KMS-11 (cell line): ENCODE results near the gene TMEM100.

Experiments used
- H2AFZ ChIP-seq: fragments of 200-600 bp; sonication (generic); 2 replicates; pipeline ENCODE4 v1.6.1; 2016; ENCODE audit warnings: antibody characterized with exemption, mixed run types, low read depth
- H3K27ac ChIP-seq: fragments of 200-600 bp; sonication (generic); 2 replicates; pipeline ENCODE4 v1.6.1; 2016; ENCODE audit warnings: mild to moderate bottlenecking, mixed run types
- H3K27me3 ChIP-seq: fragments of 200-600 bp; sonication (generic); 2 replicates; pipeline ENCODE4 v1.6.1; 2017; ENCODE audit warnings: mild to moderate bottlenecking, low read depth, mixed run types, moderate library complexity; ENCODE audit not compliant: insufficient read depth
- H3K36me3 ChIP-seq: fragments of 200-600 bp; sonication (generic); 2 replicates; pipeline ENCODE4 v1.6.1; 2017; ENCODE audit warnings: mild to moderate bottlenecking, mixed run types; ENCODE audit not compliant: insufficient read depth
- H3K4me1 ChIP-seq: fragments of 200-600 bp; sonication (generic); 2 replicates; pipeline ENCODE4 v1.6.1; 2016; ENCODE audit warnings: mild to moderate bottlenecking, low read depth, mixed run types; ENCODE audit not compliant: poor library complexity, severe bottlenecking
- H3K4me2 ChIP-seq: fragments of 200-600 bp; sonication (generic); 2 replicates; pipeline ENCODE4 v1.7.0; 2016; ENCODE audit warnings: mild to moderate bottlenecking, mixed run types
- H3K4me3 ChIP-seq: fragments of 200-600 bp; sonication (generic); IDR thresholded peaks from 2 replicates; pipeline ENCODE4 v1.6.1; 2017; ENCODE audit warnings: low read depth, low read length, mixed read lengths; ENCODE audit not compliant: insufficient read depth
- H3K79me2 ChIP-seq: fragments of 200-600 bp; sonication (generic); 2 replicates; pipeline ENCODE4 v1.6.1; 2016; ENCODE audit warnings: low read depth, mixed run types; ENCODE audit not compliant: insufficient read depth
- H3K9ac ChIP-seq: fragments of 200-600 bp; sonication (generic); 2 replicates; pipeline ENCODE4 v1.6.1; 2016; ENCODE audit warnings: mild to moderate bottlenecking, mixed run types
- H4K20me1 ChIP-seq: fragments of 200-600 bp; sonication (generic); 2 replicates; pipeline ENCODE4 v1.6.1; 2016; ENCODE audit warnings: mild to moderate bottlenecking, mixed run types; ENCODE audit not compliant: insufficient read depth
- TF ChIP-seq, protein P1 (sequence below): fragments of 200-600 bp; sonication (generic); conservative IDR thresholded peaks from 2 replicates; pipeline ENCODE4 v1.6.1; 2017; ENCODE audit warnings: low read depth, mild to moderate bottlenecking, antibody characterized with exemption, low read length, moderate library complexity, mixed read lengths

TMEM100 gene

DNA sequence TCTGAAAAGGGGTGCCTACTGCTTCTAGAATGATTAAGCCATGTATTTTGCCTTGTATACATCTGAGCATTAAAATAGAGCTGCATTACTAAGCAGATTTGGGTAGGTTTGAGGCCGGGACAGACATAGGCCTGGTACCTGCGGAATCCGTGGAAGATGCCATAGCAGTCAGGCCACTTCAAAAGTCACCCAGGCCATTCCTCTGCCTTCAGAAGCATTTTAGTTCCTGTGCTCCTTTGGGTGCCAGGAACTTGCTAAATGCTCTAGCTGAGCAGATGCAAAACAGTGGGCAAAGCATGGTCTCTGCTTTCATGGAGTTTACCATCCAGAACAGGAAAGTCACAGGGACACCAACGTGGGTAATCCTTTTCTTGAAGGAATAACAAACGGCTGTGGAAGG, 5.7 kb upstream of the TMEM100 start:
- Histone ChIP-seq H3K9ac (no peak overlapping the region), H3K4me2 (no peak overlapping the region), H3K36me3 (no peaks in the 10 kb centered on the region), H3K79me2 (no peaks in the 10 kb centered on the region), H3K4me1 (no peaks in the 10 kb centered on the region), H3K27me3 (no peaks in the 10 kb centered on the region), H4K20me1 (no peaks in the 10 kb centered on the region), H3K27ac (no peak overlapping the region), H3K4me3 (no peak overlapping the region), H2AFZ (no peak overlapping the region)
- TF ChIP-seq, protein P1, sequence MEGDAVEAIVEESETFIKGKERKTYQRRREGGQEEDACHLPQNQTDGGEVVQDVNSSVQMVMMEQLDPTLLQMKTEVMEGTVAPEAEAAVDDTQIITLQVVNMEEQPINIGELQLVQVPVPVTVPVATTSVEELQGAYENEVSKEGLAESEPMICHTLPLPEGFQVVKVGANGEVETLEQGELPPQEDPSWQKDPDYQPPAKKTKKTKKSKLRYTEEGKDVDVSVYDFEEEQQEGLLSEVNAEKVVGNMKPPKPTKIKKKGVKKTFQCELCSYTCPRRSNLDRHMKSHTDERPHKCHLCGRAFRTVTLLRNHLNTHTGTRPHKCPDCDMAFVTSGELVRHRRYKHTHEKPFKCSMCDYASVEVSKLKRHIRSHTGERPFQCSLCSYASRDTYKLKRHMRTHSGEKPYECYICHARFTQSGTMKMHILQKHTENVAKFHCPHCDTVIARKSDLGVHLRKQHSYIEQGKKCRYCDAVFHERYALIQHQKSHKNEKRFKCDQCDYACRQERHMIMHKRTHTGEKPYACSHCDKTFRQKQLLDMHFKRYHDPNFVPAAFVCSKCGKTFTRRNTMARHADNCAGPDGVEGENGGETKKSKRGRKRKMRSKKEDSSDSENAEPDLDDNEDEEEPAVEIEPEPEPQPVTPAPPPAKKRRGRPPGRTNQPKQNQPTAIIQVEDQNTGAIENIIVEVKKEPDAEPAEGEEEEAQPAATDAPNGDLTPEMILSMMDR: no peak

GRCh38 chr17:55727920-55728319, 5.3 kb upstream of the TMEM100 start:
- Histone ChIP-seq H4K20me1 (no peaks in the 10 kb centered on the region), H3K27ac (no peak overlapping the region), H3K4me1 (no peaks in the 10 kb centered on the region), H2AFZ (no peak overlapping the region), H3K9ac (no peak overlapping the region), H3K4me3 (no peak overlapping the region), H3K79me2 (no peaks in the 10 kb centered on the region), H3K27me3 (no peaks in the 10 kb centered on the region), H3K4me2 (no peak overlapping the region), H3K36me3 (no peaks in the 10 kb centered on the region)
- TF ChIP-seq, protein P1: no peak

DNA sequence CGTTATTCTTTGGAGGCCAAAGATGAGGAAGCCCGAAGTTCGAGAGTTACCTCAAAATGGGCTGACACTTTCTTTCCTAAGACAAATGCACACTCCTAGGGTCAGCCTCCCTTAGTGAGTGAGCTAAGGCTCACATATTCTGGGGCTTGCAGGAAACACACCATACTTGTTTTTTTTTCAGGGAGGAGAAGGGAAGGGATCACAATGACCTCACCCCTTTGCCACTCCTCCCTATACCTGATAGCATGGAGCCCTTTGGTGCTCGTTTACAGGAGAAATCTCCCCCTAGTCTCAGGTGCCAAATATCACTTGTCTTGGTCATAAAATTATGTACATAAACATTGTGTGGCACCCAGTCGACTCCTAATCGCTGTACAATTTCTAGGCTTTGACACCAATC, 4.6 kb upstream of the TMEM100 start:
- H3K4me1 ChIP-seq: no peaks in the 10 kb centered on the region
- no peak overlapping the region for H2AFZ ChIP-seq
- H3K27ac ChIP-seq: no peak overlapping the region
- no peak overlapping the region for H3K9ac ChIP-seq
- H4K20me1 ChIP-seq: no peaks in the 10 kb centered on the region
- H3K4me2 ChIP-seq: no peak overlapping the region
- H3K36me3 ChIP-seq: no peaks in the 10 kb centered on the region
- TF ChIP-seq, protein P1: no peak
- H3K79me2 ChIP-seq: no peaks in the 10 kb centered on the region
- H3K27me3 ChIP-seq: no peaks in the 10 kb centered on the region
- H3K4me3 ChIP-seq: no peak overlapping the region

GRCh38 chr17:55726440-55726839, 3.8 kb upstream of the TMEM100 start:
- no peaks in the 10 kb centered on the region for H3K4me1 ChIP-seq
- no peak overlapping the region for H2AFZ ChIP-seq
- H3K27me3 ChIP-seq: no peaks in the 10 kb centered on the region

More at GRCh38 chr17:55726440-55726839, 3.8 kb upstream of the TMEM100 start:
- H3K79me2 ChIP-seq: no peaks in the 10 kb centered on the region
- TF ChIP-seq, protein P1: no peak
- no peak overlapping the region for H3K4me3 ChIP-seq
- no peak overlapping the region for H3K9ac ChIP-seq
- H3K36me3 ChIP-seq: no peaks in the 10 kb centered on the region
- H4K20me1 ChIP-seq: no peaks in the 10 kb centered on the region
- H3K4me2 ChIP-seq: no peak overlapping the region
- H3K27ac ChIP-seq: no peak overlapping the region
